ENCODE data around the gene ERC2.

The ERC2 gene

DNA sequence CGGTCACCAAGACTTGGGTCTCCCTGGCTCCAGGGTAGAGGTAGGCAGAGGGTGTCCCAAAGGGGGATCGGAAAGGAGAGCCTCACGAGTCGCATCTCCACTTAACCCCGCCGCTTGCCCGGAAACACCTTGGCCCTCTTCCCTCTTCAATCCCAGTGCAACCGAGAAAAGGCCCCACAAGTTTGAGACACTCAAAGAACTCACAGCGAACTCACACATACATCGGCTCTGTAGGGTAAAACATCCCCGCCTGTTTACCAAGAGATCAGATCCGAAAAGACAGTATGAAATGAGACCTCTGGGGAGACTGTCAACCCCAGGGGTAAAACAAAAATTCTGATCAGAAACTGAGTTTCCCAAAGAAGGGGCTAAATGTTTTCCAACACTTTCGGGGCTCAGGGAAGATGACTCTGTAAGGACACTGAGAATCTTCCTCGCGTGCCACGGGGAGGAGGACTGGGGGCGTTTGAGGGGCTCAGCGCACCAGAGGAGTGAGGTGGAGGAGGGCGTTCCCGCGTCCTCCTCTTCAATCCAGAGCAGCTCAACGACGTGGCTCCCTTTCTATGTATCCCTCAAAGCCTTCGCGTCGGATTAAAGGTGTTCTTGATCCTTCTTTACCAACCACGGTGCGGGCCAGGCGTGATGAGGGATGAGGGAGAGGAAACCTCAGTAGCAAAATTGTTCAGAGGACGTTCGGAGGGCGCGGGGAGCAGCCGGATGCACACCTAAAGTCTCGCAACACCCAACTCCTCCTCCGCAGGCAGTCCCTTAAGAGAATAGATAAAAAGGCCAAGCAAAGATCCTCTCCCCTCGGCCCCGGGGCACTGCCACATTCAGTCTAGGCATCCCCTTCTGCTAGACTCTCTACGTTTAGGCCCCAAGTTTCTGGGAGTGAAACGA lies 984.8 kb downstream of the ERC2 start:
- Histone ChIP-seq H3K4me3 (ENCODE audit: low read length) (peak overlapping the region; percentile 76), H3K36me3 (ENCODE audit: control insufficient read depth, low read depth, low read length) (no peaks in the 10 kb centered on the region), H3K9ac (ENCODE audit: low read length) (no peak overlapping the region), H3K4me1 (ENCODE audit: control insufficient read depth, low read depth, low read length) (peaks cover 15% of the 10 kb centered on the region), H3K27me3 (ENCODE audit: control insufficient read depth, insufficient read depth, low read length) (peaks cover 93% of the 10 kb centered on the region), H3K9me3 (ENCODE audit: control insufficient read depth, low read depth, low read length) (no peaks in the 10 kb centered on the region), H3K27ac (ENCODE audit: low read length) (no peak overlapping the region)

DNA sequence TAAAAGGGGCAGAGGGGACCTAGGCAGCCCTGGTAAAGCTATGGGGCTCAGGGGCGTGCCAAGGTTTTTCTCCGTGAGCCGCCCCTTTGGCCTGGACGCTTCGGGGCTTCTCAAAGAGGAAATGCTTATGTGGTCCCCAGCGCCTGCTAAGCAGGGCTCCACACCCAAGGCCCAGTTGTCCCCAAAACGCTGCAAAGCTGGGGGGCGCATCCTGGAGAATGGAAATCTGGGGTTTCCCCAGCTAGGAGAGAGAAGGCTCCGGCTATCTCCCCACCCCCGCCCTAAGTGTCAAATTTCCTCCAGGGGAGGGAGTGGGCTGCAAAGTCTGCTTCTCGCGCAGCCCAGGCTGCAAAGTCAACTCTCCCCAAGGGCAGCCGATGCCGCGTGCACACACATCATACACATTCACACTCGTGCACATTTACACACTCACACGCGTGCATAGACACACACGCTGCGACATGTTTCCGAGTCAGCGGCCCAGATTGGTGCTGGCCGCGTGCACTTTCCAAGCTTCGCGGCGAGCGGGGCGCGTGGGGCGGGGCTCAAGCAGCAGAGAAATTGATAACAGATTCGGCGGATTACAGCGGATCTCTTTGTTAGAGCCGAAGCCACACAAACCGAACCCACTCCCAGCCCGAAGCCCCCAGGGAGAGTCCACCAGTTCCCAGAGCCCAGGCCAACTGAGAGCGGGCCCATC lies 985.6 kb downstream of the ERC2 start:
- Histone ChIP-seq H3K27me3 (ENCODE audit: control insufficient read depth, insufficient read depth, low read length) (peaks cover 89% of the 10 kb centered on the region), H3K4me3 (ENCODE audit: low read length) (peak overlapping the region; percentile 76), H3K36me3 (ENCODE audit: control insufficient read depth, low read depth, low read length) (no peaks in the 10 kb centered on the region), H3K9ac (ENCODE audit: low read length) (peak overlapping the region; percentile 26), H3K27ac (ENCODE audit: low read length) (no peak overlapping the region), H3K4me1 (ENCODE audit: control insufficient read depth, low read depth, low read length) (peaks cover 15% of the 10 kb centered on the region), H3K9me3 (ENCODE audit: control insufficient read depth, low read depth, low read length) (no peaks in the 10 kb centered on the region)

DNA sequence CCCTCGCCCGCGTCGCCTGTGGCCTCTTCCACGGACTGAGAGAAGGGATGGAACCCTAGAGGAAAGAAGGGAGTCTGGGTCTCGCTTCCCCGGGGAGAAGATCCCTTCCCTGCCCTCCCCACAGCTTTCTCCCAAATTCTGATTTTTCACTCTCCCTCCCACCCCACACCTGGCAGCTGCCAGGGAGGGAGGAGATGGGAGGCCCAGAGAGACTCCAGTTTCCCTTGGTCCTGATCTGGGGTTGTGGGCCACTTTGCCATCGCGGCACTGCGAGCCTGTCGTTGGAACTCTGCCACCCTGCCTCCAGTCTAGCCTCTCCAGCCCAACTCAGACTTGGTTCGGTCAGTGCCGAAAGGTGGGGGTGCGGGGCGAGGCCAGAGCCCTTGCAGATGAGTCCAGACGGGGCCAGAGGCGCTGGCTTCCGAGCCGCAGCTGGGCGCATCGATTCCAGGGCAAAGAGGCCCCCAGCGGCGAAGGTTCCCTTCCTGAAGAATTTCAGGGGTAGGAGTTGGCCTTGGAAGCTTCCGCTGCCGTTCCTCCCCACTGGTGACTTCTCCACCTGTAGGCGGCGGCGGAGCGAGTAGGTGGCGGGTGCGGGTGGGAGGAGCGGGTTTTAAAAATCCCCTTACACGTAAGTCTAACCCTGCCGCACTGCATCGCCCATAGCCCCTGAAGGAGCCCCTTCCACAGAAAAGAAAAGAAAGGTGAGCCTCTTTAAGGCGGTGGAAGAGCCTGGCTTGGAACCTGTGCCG lies 986.3 kb downstream of the ERC2 start:
- Histone ChIP-seq H3K27ac (ENCODE audit: low read length) (no peak overlapping the region), H3K4me1 (ENCODE audit: control insufficient read depth, low read depth, low read length) (peaks cover 15% of the 10 kb centered on the region), H3K9me3 (ENCODE audit: control insufficient read depth, low read depth, low read length) (no peaks in the 10 kb centered on the region), H3K36me3 (ENCODE audit: control insufficient read depth, low read depth, low read length) (no peaks in the 10 kb centered on the region), H3K9ac (ENCODE audit: low read length) (no peak overlapping the region), H3K4me3 (ENCODE audit: low read length) (peak overlapping the region; percentile 76), H3K27me3 (ENCODE audit: control insufficient read depth, insufficient read depth, low read length) (peaks cover 82% of the 10 kb centered on the region)

DNA sequence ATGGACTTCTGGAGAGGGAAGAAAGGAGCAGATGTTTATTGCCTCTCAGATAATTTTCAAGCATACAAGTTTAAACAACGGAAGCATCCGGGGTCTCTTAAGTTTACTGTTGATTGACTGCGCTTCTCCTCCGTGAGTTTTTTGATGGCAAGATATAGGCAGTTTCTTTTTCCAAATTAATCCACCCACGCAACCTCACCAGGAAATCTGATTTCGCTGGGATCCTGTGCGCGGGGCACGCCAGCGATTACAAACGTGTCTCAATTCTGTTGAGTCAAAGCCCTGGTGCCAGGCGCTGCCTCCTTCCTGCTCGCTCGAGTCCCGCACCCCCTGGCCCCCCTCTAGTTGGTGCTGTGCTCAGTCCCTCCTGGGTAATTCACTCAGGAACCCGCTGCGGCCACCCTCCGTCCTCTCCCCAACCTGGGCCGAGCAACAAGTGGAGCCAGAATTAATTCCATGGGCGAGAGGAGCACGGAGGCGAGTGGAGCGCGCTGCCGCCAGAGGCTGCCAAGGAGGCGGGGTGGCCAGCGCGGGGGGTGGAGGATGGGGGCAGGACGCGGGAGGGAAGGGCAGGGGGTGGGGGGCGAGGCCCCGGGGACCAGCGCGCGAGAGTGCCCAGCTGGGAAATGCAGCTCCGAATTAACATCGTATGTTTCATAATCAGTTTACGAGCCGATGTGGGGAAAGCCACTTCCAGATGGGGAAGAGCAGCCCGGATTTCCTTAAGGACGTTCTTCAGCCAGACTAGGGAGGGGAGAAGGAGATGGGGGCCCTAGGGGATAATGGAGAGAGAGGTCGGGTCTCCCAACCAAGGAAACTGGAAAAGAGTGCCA lies 987.1 kb downstream of the ERC2 start:
- peaks cover 74% of the 10 kb centered on the region for H3K27me3 ChIP-seq (ENCODE audit: control insufficient read depth, insufficient read depth, low read length)
- peak overlapping the region; percentile 76 for H3K4me3 ChIP-seq (ENCODE audit: low read length)
- H3K27ac ChIP-seq (ENCODE audit: low read length), result no peak overlapping the region
- H3K9ac ChIP-seq (ENCODE audit: low read length), result no peak overlapping the region
- H3K4me1 ChIP-seq (ENCODE audit: control insufficient read depth, low read depth, low read length), result peaks cover 14% of the 10 kb centered on the region
- no peaks in the 10 kb centered on the region for H3K9me3 ChIP-seq (ENCODE audit: control insufficient read depth, low read depth, low read length)
- no peaks in the 10 kb centered on the region for H3K36me3 ChIP-seq (ENCODE audit: control insufficient read depth, low read depth, low read length)

DNA sequence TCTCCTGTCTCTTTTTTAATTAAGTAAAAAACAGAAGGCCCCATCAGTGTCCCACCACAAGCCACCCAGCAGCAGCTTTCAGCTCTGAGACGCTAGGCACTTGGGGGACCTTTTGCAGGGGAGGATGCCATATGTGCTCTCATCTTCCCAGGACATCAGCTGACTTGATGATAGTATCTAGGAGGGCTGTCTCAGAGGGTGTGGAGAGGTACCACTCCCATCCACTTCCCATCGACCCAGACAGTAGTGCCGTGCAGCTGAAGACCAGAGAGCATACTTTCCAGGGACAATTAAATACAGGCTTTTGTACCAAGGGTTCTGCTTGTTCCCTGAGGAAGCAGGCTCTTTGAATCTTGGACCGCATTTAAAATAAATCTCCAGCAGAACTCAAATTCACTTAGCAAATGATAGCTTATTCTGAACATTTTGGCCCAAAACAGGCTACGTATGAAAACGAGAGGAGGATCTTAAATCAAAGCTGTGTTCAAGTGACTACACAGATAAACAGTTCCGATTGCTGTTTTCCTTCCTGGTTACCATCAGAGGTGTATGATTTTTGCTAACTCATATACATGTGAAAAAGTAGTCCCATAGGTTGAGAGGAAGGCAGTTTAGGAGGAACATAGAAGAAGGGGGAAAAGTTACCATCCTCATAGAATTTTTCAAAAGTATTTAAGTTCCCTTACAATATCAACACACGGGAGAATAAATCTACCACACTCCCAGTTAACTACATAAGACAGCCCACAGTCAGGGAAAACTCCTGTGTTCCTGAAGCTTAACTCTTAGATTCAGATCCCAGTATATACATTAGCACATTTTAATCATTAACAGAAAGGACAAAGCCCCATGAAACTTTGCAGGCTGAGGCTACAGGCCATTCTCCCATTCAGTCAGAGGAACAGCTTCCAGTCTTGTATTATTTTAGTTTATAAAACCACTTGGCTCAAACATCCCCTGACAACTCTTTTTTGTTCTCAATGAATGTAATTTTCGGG lies 990.7 kb downstream of the ERC2 start:
- Histone ChIP-seq H3K9me3 (ENCODE audit: control insufficient read depth, low read depth, low read length) (no peaks in the 10 kb centered on the region), H3K36me3 (ENCODE audit: control insufficient read depth, low read depth, low read length) (no peaks in the 10 kb centered on the region), H3K4me1 (ENCODE audit: control insufficient read depth, low read depth, low read length) (no peaks in the 10 kb centered on the region), H3K27me3 (ENCODE audit: control insufficient read depth, insufficient read depth, low read length) (peaks cover 56% of the 10 kb centered on the region), H3K9ac (ENCODE audit: low read length) (no peak overlapping the region), H3K4me3 (ENCODE audit: low read length) (no peak overlapping the region), H3K27ac (ENCODE audit: low read length) (no peak overlapping the region)

DNA sequence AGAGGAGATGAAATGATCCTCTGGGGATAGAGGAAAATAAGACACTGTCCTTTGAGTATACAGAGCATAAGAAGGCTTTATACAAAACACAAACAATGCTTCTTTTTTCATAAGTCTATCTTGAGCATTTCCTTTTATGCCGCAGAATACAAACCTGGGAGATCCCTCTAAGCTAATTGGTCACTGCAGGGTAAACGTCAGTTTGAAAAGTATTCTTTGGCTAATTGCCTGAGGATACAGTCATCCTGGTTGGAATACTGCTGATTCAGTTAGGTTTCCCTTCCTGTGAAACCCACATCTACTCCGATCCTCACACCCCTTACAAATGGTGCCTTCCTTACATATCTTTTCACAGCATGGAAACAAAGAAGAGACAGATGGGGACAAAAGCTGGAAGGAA lies 991.8 kb downstream of the ERC2 start:
- Histone ChIP-seq H3K27me3 (ENCODE audit: control insufficient read depth, insufficient read depth, low read length) (peaks cover 45% of the 10 kb centered on the region), H3K27ac (ENCODE audit: low read length) (no peak overlapping the region), H3K4me1 (ENCODE audit: control insufficient read depth, low read depth, low read length) (no peaks in the 10 kb centered on the region), H3K4me3 (ENCODE audit: low read length) (no peak overlapping the region), H3K36me3 (ENCODE audit: control insufficient read depth, low read depth, low read length) (no peaks in the 10 kb centered on the region), H3K9ac (ENCODE audit: low read length) (no peak overlapping the region), H3K9me3 (ENCODE audit: control insufficient read depth, low read depth, low read length) (no peaks in the 10 kb centered on the region)

DNA sequence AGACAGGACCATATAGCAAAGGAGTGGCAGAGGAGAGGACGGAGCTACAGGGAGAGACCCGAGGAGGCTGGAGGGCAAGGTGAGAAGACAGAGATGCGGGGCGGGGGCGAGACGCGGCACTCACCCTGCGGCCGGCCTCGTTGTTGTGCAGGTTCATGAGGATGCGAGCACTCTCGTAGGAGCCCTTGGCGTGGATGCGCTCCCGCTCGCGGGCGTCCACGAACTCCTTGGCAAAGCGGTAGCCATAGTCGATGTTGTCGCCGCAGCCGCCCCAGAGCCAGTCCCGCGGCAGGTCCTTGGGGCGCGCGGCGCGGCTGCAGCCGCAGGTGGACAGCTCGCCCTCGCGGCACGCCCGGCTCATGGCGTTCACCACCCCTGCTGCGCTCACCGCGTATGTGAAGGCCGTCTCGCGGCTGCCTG lies 994.0 kb downstream of the ERC2 start:
- Histone ChIP-seq H3K27me3 (ENCODE audit: control insufficient read depth, insufficient read depth, low read length) (peaks cover 22% of the 10 kb centered on the region), H3K9me3 (ENCODE audit: control insufficient read depth, low read depth, low read length) (no peaks in the 10 kb centered on the region), H3K4me3 (ENCODE audit: low read length) (peak overlapping the region; percentile 22), H3K4me1 (ENCODE audit: control insufficient read depth, low read depth, low read length) (no peaks in the 10 kb centered on the region), H3K27ac (ENCODE audit: low read length) (no peak overlapping the region), H3K36me3 (ENCODE audit: control insufficient read depth, low read depth, low read length) (no peaks in the 10 kb centered on the region), H3K9ac (ENCODE audit: low read length) (no peak overlapping the region)

DNA sequence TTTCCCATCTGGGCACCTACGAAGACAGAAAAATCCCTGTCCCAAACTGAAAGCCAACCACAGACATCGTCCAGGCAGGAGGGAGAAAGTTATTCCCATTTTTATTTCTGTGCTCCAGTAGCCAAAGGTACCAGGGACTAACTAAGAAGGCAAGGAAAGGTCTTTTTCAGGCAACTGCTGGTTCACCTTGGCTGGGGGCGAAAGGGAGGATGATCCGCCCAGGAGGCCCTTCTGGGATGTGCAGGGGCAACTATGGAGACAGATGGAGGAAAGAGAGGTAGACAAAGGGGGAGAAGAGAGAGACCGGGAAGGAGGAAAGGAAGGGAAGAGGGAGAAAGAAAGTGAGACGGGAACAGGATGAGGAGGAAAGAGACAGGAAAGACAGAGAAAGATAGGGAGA lies 994.5 kb downstream of the ERC2 start:
- no peaks in the 10 kb centered on the region for H3K36me3 ChIP-seq (ENCODE audit: control insufficient read depth, low read depth, low read length)
- H3K9ac ChIP-seq (ENCODE audit: low read length), result no peak overlapping the region
- peaks cover 18% of the 10 kb centered on the region for H3K27me3 ChIP-seq (ENCODE audit: control insufficient read depth, insufficient read depth, low read length)

DNA sequence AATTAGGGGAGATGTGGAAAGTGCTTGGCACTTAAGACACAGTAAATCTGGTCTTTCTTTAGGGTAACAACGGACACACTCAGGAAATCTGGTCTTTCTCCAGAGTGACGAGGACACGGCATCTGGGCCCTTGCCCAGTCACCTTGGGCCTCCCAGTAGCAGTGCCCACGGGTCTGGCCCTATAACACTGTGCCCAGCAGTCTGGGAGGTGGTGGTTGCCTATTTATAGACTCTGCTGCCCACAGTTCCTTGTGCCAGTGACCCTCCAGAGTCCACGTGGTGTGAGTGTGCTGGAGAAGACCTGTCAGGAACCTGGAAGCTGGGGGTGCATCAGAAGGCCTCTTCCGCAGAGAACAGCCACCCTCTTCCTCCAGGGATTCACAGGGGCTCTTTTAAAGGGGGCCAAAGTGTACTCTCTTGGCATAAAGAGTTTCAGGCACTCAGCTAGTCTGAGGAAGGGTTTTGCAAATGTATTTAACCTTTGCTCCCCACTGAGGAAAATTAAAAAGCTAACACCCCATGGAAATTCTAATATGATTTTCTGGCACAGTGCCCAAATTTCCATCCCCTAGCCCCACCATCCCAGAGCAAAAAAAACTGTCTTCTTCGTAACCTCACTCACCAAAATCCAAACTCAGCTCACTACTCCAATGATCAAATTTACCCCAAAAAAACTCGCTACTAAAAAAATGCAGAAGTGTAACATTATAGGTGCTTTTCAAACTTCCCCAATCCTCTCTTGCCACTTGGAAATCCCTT lies 996.6 kb downstream of the ERC2 start:
- Histone ChIP-seq H3K27me3 (ENCODE audit: control insufficient read depth, insufficient read depth, low read length) (peaks cover 15% of the 10 kb centered on the region), H3K4me1 (ENCODE audit: control insufficient read depth, low read depth, low read length) (no peaks in the 10 kb centered on the region), H3K4me3 (ENCODE audit: low read length) (no peak overlapping the region), H3K27ac (ENCODE audit: low read length) (no peak overlapping the region), H3K9ac (ENCODE audit: low read length) (no peak overlapping the region), H3K36me3 (ENCODE audit: control insufficient read depth, low read depth, low read length) (no peaks in the 10 kb centered on the region), H3K9me3 (ENCODE audit: control insufficient read depth, low read depth, low read length) (no peaks in the 10 kb centered on the region)

More for the DNA sequence above, 994.5 kb downstream of the ERC2 start:
- no peaks in the 10 kb centered on the region for H3K9me3 ChIP-seq (ENCODE audit: control insufficient read depth, low read depth, low read length)
- peak overlapping the region; percentile 22 for H3K4me3 ChIP-seq (ENCODE audit: low read length)
- H3K4me1 ChIP-seq (ENCODE audit: control insufficient read depth, low read depth, low read length), result no peaks in the 10 kb centered on the region
- no peak overlapping the region for H3K27ac ChIP-seq (ENCODE audit: low read length)

All from iPS-18a (cell line).